GM12891 (cell line): ENCODE data around the gene C3.
A peak's percentile ranks its signal among the peaks of the same experiment; 100 is the strongest.

Experiments
- DNase-seq: peaks from one replicate; pipeline ENCODE4 v3.0.0; 2011; ENCODE audit warnings: low spot score; ENCODE audit not compliant: insufficient read length
- FAIRE-seq: peaks from 2 replicates; lab custom pipeline; 2011; peaks lifted over from hg19 to GRCh38; lab: Jason Lieb, UNC
- PAX5 ChIP-seq: IDR thresholded peaks from 2 replicates; pipeline ENCODE4 v1.6.1; 2011; ENCODE audit warnings: low read length, moderate library complexity, mild to moderate bottlenecking; ENCODE audit not compliant: insufficient read depth, severe bottlenecking
- POLR2A ChIP-seq: IDR thresholded peaks from 2 replicates; pipeline ENCODE4 v1.6.1; 2011; ENCODE audit warnings: low read depth, low read length, control low read depth
- POLR2AphosphoS5 ChIP-seq: IDR thresholded peaks from 2 replicates; pipeline ENCODE4 v1.6.1; 2011; ENCODE audit warnings: low read depth, low read length, control low read depth
- POU2F2 ChIP-seq: IDR thresholded peaks from 2 replicates; pipeline ENCODE4 v1.6.1; 2011; ENCODE audit warnings: low read depth, mild to moderate bottlenecking, control low read depth, low read length, moderate library complexity
- SPI1 ChIP-seq: IDR thresholded peaks from 2 replicates; pipeline ENCODE4 v1.6.1; 2011; ENCODE audit warnings: low read depth, low read length, control low read depth
- TAF1 ChIP-seq: IDR thresholded peaks from 2 replicates; pipeline ENCODE4 v1.6.1; 2011; ENCODE audit warnings: low read depth, low read length, control low read depth

Gene C3

DNA sequence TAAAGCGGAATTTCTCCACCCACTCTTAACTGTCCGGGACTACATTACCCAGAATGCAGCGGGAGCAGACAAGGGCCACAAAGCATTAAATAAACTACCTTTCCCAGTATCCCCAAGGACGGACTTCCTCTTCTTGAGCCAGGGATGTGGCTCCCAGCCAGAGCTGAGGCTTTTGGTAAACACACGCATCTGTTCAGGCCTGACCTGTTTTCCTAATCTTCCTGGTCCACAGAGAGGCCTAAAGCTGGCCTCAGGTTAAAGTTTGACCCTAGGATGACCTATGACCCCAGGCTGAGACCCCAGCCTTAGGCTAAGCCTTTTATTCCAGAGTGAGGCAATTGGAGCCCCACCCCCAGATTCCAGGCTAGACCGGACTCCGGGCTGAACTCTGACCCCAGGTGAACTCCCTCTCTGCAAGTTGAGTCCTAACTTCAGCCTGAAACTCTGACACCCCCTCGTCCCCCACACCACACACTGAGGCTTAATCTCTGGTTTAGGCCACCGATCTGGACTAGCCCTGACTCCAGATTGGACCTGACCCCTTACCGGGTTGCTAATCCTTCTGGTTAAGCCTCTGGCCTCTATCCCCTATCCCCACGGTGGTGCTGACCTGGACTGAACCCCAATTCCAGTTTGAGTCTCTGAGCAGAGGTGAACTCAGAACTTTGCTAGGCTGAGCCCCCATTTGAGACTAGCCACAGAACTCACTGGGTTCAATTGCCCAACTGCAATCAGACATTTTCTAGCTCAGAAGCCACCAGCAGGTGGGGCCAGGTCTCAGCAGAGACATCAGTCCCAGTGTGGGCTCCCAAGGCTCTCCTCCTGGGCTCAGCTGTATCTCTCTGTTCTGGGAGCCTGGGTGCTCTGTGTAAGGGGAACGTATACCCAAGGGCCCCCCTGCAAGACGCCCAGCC lies 17.7 kb upstream of the C3 start:
- TF ChIP-seq POLR2AphosphoS5 (no peak), POLR2A (no peak), POU2F2 (peak; percentile 55), SPI1 (peak; percentile 93)
- no peak for DNase-seq
- FAIRE-seq: peak; percentile 87

- 0 out of 2 replicates have a peak, but pooled peaks have one; percentile 47 for TF ChIP-seq TAF1
- TF ChIP-seq SPI1: no peak
Measured at GRCh38 chr19:6737284-6737872, 16.9 kb upstream of the C3 start, which contains the start of gene GPR108. Gene GPR108, minus strand, starts transcription at chr19:6737580. Its CDS starts 4 bp downstream, at chr19:6737576.

GRCh38 chr19:6736917-6737283 lies 16.4 kb upstream of the C3 start:
- FAIRE-seq (no peak), DNase-seq (no peak)
- TF ChIP-seq POLR2A (no peak), SPI1 (no peak), POU2F2 (no peak), PAX5 (no peak), POLR2AphosphoS5 (no peak), TAF1 (no peak)

More at GRCh38 chr19:6737284-6737872, 16.9 kb upstream of the C3 start, which contains the start of gene GPR108:
- FAIRE-seq (peak; percentile 100), DNase-seq (peak; percentile 96)

GRCh38 chr19:6736169-6736916 lies 15.9 kb upstream of the C3 start:
- DNase-seq (peak; percentile 73), FAIRE-seq (no peak)
- peak; percentile 51; the same call in 1 of the 2 replicates for TF ChIP-seq POLR2A
- no peak for TF ChIP-seq SPI1
- TF ChIP-seq TAF1: peak; percentile 64; the same call in 1 of the 2 replicates
- TF ChIP-seq POLR2AphosphoS5: peak; percentile 67
- TF ChIP-seq POU2F2: no peak

GRCh38 chr19:6735181-6735911 lies 14.9 kb upstream of the C3 start:
- FAIRE-seq: no peak
- TF ChIP-seq PAX5: no peak
- TF ChIP-seq POLR2A: no peak
- no peak for TF ChIP-seq POU2F2
- no peak for DNase-seq

GRCh38 chr19:6734096-6734696 lies 13.7 kb upstream of the C3 start:
- TF ChIP-seq TAF1 (no peak), SPI1 (no peak), PAX5 (no peak), POLR2AphosphoS5 (no peak), POLR2A (no peak), POU2F2 (no peak)
- no peak for DNase-seq
- FAIRE-seq: no peak

- DNase-seq (no peak), FAIRE-seq (no peak)
- TF ChIP-seq PAX5: no peak
- no peak for TF ChIP-seq POLR2AphosphoS5
- no peak for TF ChIP-seq POU2F2
- TF ChIP-seq POLR2A: no peak
- no peak for TF ChIP-seq TAF1
- TF ChIP-seq SPI1: no peak
Measured at GRCh38 chr19:6733338-6734095, 13.1 kb upstream of the C3 start.

GRCh38 chr19:6732803-6733337 lies 12.4 kb upstream of the C3 start:
- FAIRE-seq (no peak), DNase-seq (no peak)
- TF ChIP-seq TAF1: no peak
- TF ChIP-seq POU2F2: no peak
- no peak for TF ChIP-seq SPI1
- no peak for TF ChIP-seq PAX5
- TF ChIP-seq POLR2AphosphoS5: no peak
- no peak for TF ChIP-seq POLR2A
